Mucosa of descending colon (tissue), 3 donors: ENCODE measurements around the gene TBX6. TPM values are rescaled to one million over a fixed set of nuclear protein-coding genes. Genes with fewer than 3 reads are reported as not detected.

Experiments used
- ATAC-seq: fragments of 200-7000 bp; cut with Tn5 transposase; one replicate; pipeline ENCODE4 v1.9.1; 2020; ENCODE audit warnings: mild to moderate bottlenecking, moderate library complexity
- DNase-seq, 3 donors: peaks; one replicate each; pipeline ENCODE4 v3.0.0-alpha.2; 2020
- H3K36me3 ChIP-seq: fragments of 200-600 bp; one replicate; pipeline ENCODE4 v1.8.0; 2021; ENCODE audit warnings: low read depth, mild to moderate bottlenecking
- H3K4me1 ChIP-seq: fragments of 200-600 bp; one replicate; pipeline ENCODE4 v1.8.0; 2021; ENCODE audit warnings: low read depth, mild to moderate bottlenecking
- H3K4me3 ChIP-seq: fragments of 200-600 bp; one replicate; pipeline ENCODE4 v1.8.0; 2021; ENCODE audit warnings: mild to moderate bottlenecking
- H3K9me3 ChIP-seq: fragments of 200-600 bp; one replicate; pipeline ENCODE4 v1.8.0; 2021; ENCODE audit warnings: mild to moderate bottlenecking
- CTCF ChIP-seq: fragments of 200-600 bp; IDR thresholded peaks from one replicate; pipeline ENCODE4 v1.8.0; 2022; ENCODE audit warnings: antibody characterized with exemption, mild to moderate bottlenecking
- intact Hi-C, 2 donors: fragments of 100-400 bp; cut with DNase I in 1 of 2; cut with micrococcal nuclease in 1 of 2; formaldehyde crosslinking; loops; one replicate each; pipeline versions ENCODE4 v1.11.0 to v1.11.1; 2022; cut with DNase I, micrococcal nuclease
- total RNA-seq, 3 donors: library from RNA; stranded (reverse); fragmentation: NEBNext Ultra II Directional in 2 of 3; extraction: Animal tissue kit (Norgen Biotek cat#: 25700) in 2 of 3; gene quantifications; one replicate each; pipeline versions ENCODE4 v1.2.1 to v1.2.4, GENCODE V29; 2021 to 2023
- donor health status: DM: no; HTN: no; CAD: no; lungs with moderate emphysema.
- donor health status: DM: no; HTN: no; CAD: no.
- donor health status: DM: no; HTN: yes; CAD: no.

TBX6 gene
- total RNA-seq, 3 donors from 2014 or later = 0.63 to 1.9 (median 0.90) TPM

GRCh38 chr16:30114411-30114810 is 22.7 kb upstream of the TBX6 start:
- H3K36me3 ChIP-seq = no peaks in the 10 kb centered on the region
- intact Hi-C loops = no loop called here
- no peaks in the 10 kb centered on the region for H3K9me3 ChIP-seq
- ATAC-seq (no peak), DNase-seq (peak in 2 of 3 donors; percentile 21 to 44)
- no peak overlapping the region for H3K4me3 ChIP-seq
- TF ChIP-seq CTCF = no peak
- H3K4me1 ChIP-seq = peaks cover 61% of the 10 kb centered on the region

GRCh38 chr16:30113711-30114333 is 22.1 kb upstream of the TBX6 start:
- ATAC-seq (no peak), DNase-seq (peak in 2 of 3 donors; percentile 35 to 45)
- no peak for TF ChIP-seq CTCF
- H3K4me1 ChIP-seq = peaks cover 55% of the 10 kb centered on the region
- H3K36me3 ChIP-seq = no peaks in the 10 kb centered on the region
- no peaks in the 10 kb centered on the region for H3K9me3 ChIP-seq
- intact Hi-C loops = no loop called here
- H3K4me3 ChIP-seq = no peak overlapping the region

GRCh38 chr16:30113031-30113710 is 21.4 kb upstream of the TBX6 start, which contains the start of gene GDPD3:
Gene GDPD3 (minus strand): TSS chr16:30113537. CDS start chr16:30113478, 59 bp downstream.
- intact Hi-C loops = no loop called here
- peak; percentile 71 for ATAC-seq
- DNase-seq = peak; percentile 84 to 92 (median 92)
- peaks cover under 1% of the 10 kb centered on the region for H3K36me3 ChIP-seq
- no peaks in the 10 kb centered on the region for H3K9me3 ChIP-seq
- H3K4me3 ChIP-seq = no peak within 1 kb of the TSS
- peaks cover 50% of the 10 kb centered on the region for H3K4me1 ChIP-seq
- TF ChIP-seq CTCF = no peak

- Histone ChIP-seq H3K4me3 (no peak overlapping the region), H3K36me3 (peaks cover 5% of the 10 kb centered on the region), H3K9me3 (no peaks in the 10 kb centered on the region), H3K4me1 (peaks cover 44% of the 10 kb centered on the region)
- peak; percentile 67 for ATAC-seq
- peak; percentile 81 to 85 (median 84) for DNase-seq
- TF ChIP-seq CTCF = peak; percentile 48
- intact Hi-C loops = no loop called here
Observed at GRCh38 chr16:30112197-30113030, 20.7 kb upstream of the TBX6 start.

- H3K4me1 ChIP-seq = peaks cover 26% of the 10 kb centered on the region
- intact Hi-C loops = no loop called here
- no peak for ATAC-seq
- no peak for DNase-seq
- TF ChIP-seq CTCF = no peak
- no peak overlapping the region for H3K4me3 ChIP-seq
- peaks cover 5% of the 10 kb centered on the region for H3K36me3 ChIP-seq
- no peaks in the 10 kb centered on the region for H3K9me3 ChIP-seq
Observed at GRCh38 chr16:30110661-30111060, 18.9 kb upstream of the TBX6 start.
